Measurements from ENCODE around the gene LINC00632.

Gene LINC00632

DNA sequence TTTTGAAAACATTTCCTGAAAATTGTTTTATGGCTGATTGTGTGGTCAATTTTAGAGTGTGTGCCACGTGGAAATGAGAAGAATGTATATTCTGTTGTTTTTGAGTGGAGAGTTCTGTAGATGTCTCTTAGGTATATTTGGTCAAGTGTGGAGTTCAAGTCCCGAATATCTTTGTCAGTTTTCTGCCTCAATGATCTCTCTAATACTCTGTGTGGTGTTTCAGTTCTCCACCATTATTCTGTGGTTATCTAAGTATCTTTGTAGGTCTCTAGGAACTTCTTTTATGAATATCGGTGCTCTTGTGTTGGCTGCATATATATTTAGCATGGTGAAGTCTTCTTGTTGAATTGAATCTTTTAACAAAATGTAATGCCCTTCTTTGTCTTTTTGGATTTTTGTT lies 113.3 kb downstream of the LINC00632 start:
- no peaks in the 10 kb centered on the region for H3K27me3 ChIP-seq (ENCODE audit: control insufficient read depth, low read length)
- no peak overlapping the region for H3K4me2 ChIP-seq (ENCODE audit: low read length)
- no peak for TF ChIP-seq EZH2phosphoT487 (IDR thresholded peaks at IDR 0.05; ENCODE audit: borderline replicate concordance, low read length)
- TF ChIP-seq, protein P1, sequence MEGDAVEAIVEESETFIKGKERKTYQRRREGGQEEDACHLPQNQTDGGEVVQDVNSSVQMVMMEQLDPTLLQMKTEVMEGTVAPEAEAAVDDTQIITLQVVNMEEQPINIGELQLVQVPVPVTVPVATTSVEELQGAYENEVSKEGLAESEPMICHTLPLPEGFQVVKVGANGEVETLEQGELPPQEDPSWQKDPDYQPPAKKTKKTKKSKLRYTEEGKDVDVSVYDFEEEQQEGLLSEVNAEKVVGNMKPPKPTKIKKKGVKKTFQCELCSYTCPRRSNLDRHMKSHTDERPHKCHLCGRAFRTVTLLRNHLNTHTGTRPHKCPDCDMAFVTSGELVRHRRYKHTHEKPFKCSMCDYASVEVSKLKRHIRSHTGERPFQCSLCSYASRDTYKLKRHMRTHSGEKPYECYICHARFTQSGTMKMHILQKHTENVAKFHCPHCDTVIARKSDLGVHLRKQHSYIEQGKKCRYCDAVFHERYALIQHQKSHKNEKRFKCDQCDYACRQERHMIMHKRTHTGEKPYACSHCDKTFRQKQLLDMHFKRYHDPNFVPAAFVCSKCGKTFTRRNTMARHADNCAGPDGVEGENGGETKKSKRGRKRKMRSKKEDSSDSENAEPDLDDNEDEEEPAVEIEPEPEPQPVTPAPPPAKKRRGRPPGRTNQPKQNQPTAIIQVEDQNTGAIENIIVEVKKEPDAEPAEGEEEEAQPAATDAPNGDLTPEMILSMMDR (IDR thresholded peaks at IDR 0.05; ENCODE audit: low read depth, low read length, poor library complexity, severe bottlenecking), result no peak
- H3K4me3 ChIP-seq (ENCODE audit: low read length), result no peak overlapping the region
- H3K9me2 ChIP-seq (replicated peaks; ENCODE audit: control insufficient read depth, low read length), result no peaks in the 10 kb centered on the region
- H3K27ac ChIP-seq (ENCODE audit: low read depth, low read length), result no peak overlapping the region
- no peaks in the 10 kb centered on the region for H4K20me1 ChIP-seq (ENCODE audit: control insufficient read depth, insufficient read depth, low read depth, low read length)
- peaks cover 5% of the 10 kb centered on the region for H3K4me1 ChIP-seq (ENCODE audit: control insufficient read depth, low read length)
- H3K79me2 ChIP-seq (ENCODE audit: control insufficient read depth, low read length), result no peaks in the 10 kb centered on the region
- H3F3A ChIP-seq (ENCODE audit: control insufficient read depth, insufficient read depth), result no peaks in the 10 kb centered on the region
- no peaks in the 10 kb centered on the region for H3K9me3 ChIP-seq (ENCODE audit: control insufficient read depth, insufficient read depth, low read length)
- H3K36me3 ChIP-seq (ENCODE audit: control insufficient read depth, low read length), result no peaks in the 10 kb centered on the region

DNA sequence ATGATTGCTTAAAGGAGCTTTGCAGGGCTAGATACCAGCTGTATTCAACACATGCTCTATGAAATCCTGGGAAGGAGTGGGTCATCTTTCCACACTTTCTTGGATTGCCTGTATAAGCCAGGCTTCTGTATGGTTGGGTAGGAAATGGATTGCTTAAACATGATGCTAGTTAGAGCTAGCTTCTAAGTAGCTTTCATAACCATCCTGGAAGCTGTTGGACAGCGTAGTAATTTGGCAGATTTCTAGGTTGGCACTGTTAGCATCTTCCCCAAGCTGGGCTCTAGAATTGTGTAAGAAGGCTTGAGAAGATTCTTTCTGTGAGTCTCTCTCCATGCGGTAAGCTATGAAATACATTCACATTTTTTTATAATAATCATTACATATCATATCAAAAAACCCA lies 127.3 kb downstream of the LINC00632 start:
- H3K36me3 ChIP-seq (ENCODE audit: control insufficient read depth, low read length), result no peaks in the 10 kb centered on the region
- no peak overlapping the region for H3K4me3 ChIP-seq (ENCODE audit: low read length)
- no peaks in the 10 kb centered on the region for H3K27me3 ChIP-seq (ENCODE audit: control insufficient read depth, low read length)
- no peak overlapping the region for H3K4me2 ChIP-seq (ENCODE audit: low read length)
- H4K20me1 ChIP-seq (ENCODE audit: control insufficient read depth, insufficient read depth, low read depth, low read length), result no peaks in the 10 kb centered on the region
- H3K4me1 ChIP-seq (ENCODE audit: control insufficient read depth, low read length), result no peaks in the 10 kb centered on the region
- no peaks in the 10 kb centered on the region for H3K79me2 ChIP-seq (ENCODE audit: control insufficient read depth, low read length)
- no peaks in the 10 kb centered on the region for H3F3A ChIP-seq (ENCODE audit: control insufficient read depth, insufficient read depth)
- no peaks in the 10 kb centered on the region for H3K9me2 ChIP-seq (replicated peaks; ENCODE audit: control insufficient read depth, low read length)
- no peak overlapping the region for H3K27ac ChIP-seq (ENCODE audit: low read depth, low read length)
- TF ChIP-seq EZH2phosphoT487 (IDR thresholded peaks at IDR 0.05; ENCODE audit: borderline replicate concordance, low read length), result no peak
- TF ChIP-seq, protein P1 (IDR thresholded peaks at IDR 0.05; ENCODE audit: low read depth, low read length, poor library complexity, severe bottlenecking), result no peak
- no peaks in the 10 kb centered on the region for H3K9me3 ChIP-seq (ENCODE audit: control insufficient read depth, insufficient read depth, low read length)
